Eye (tissue), 1 donor: ENCODE results near the gene ADA.

Experiments used
- DNase-seq: peaks from one replicate; pipeline ENCODE4 v3.0.0-alpha.2; 2015

Gene ADA

DNA sequence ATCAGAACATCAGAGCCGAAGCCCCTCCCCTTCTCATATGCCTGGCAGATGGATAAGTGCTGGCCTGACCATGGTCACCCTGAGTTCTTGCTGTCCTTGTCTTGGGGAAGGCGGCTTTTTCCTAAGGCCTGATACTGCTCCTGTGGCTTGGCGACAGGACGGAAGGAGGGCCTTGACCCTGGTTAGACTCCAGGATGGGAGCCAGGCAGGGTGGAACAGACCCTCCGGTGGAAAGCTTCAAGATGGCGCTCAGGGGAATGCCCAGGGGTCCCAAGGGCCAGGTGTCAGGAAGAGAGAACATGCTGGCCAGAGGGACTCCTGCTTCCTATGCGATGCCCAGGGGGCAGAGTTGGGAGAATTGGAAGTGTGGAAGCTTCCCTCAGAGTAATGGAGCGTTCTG lies 29.6 kb downstream of the ADA start:
- no peak for DNase-seq

DNA sequence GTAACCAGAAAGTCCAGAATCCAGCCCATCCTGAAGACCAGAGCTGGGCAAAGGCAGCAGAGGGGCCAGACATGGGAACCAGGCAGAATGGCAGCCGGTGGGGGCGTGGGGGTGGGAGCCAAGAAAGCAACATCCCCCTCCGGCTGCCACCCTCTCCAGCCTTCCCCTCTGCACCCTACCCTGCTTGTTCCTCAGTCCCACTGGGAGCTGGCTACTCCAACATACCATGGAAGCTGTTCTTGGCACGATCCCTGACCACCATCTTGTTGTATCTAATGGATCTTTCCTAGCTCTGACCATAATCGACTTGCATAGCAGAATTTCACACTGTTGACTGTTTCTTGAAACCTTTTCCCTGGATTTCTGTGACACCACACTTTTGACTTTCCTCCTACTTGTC lies 30.2 kb downstream of the ADA start:
- DNase-seq: no peak

DNA sequence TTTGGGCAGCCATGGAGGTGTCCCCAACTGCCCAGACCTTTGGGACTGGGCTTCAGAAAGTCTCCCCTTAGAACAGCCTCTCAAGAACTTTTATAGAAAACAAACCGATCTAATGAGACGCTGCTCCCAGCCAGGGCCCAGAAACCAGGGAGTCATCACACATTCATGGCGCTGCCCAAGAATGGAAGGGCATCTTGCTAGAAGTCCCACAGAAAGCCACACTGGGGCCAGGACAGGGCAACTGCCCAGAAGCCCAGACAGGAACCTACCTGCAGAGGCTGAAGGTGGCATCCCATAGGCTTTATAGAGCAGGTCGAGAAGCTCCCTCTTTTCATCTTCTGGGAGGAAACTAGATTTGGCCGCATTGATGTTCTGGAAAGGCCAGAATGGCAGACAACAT lies 31.5 kb downstream of the ADA start:
- DNase-seq: no peak

DNA sequence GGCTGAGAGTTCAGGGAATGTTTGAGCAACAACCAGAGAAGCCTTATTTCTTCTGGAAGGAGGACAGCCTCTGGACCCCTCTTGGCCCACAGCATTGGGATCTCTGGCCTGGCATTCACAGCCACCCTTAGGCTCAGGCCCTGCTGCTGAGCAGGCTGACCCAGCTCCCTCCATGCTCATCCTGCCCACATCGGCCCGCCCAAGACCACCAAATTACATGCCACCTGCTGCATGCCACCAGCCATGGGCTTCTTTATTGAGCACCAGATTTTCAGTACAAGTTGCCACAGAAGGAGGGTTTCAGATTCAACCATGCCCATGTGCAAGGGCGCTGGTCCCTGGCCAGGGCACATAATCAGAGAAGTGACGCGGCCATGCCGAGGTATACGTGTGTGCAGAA lies 32.2 kb downstream of the ADA start:
- no peak for DNase-seq

DNA sequence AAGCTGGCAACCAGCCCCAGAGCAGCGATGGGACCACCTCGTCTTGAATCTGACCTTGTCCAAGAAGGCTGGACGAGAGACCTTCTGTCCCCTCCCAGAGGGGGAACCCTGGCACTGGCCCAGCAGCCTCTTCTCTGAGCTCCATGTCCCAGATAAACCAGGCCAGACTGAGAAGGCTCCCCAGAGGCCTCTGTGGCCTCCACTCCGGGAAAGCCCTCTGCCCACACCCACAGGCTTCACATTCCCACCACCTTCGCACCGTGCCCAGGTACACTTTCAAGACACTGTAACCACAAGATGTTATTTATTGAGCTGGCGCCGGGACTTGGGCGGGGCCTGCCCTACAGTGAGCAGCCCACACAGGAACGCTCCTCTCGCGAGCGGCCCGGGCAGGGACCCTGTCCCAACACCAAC lies 33.2 kb downstream of the ADA start:
- DNase-seq: no peak

DNA sequence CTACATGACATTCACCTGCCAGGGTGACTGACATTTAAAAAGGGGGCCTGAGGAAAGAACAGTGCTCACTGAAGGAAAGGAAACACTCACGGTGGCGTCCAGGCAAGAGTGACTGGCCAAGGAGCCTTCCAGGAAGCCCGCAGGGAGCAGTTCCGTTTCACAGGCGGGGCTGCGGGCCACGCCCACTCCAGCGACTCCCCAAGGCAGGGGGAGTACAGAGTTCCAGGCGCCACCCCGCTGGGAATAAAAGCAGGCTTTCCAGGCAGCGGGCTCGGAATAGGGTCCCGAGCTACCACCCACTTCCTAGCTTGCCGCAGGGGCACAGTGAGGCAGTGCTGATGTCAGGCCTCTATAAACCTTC lies 34.9 kb downstream of the ADA start:
- no peak for DNase-seq

DNA sequence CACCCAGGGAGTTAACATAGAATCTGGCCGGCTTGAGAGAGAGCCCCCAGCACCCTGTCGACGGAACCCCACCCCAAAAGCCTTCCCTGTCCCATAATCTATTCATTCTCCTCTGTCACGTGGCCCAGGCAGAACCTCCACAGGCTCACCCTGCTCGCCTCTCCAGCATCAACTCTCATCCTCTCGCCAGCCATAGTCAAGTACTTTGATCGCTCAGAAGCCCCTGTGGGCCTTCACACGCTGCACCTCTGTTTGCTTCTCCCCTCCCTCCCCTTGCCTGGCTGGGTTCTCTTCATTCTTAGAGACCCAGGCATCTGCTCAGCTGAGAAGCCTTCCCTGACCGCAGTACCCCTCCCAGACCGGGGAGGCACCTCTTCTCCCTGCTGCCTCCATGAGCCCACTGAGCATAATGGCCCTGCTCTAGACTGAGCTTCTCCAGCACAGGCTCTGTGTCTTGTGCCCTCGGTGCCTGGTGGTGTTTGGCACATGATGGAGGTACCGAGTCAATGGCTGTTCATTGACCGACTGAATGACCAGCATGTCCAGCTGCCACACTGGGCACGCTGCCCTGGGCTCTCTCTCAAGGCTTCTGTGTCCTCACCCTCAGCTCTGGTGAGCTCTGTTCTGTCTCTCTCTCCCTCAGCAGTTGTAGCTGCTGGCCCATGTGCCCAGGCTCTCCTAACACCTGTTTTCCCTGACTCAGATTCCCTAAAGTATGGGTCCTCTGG lies 35.5 kb downstream of the ADA start:
- no peak for DNase-seq

DNA sequence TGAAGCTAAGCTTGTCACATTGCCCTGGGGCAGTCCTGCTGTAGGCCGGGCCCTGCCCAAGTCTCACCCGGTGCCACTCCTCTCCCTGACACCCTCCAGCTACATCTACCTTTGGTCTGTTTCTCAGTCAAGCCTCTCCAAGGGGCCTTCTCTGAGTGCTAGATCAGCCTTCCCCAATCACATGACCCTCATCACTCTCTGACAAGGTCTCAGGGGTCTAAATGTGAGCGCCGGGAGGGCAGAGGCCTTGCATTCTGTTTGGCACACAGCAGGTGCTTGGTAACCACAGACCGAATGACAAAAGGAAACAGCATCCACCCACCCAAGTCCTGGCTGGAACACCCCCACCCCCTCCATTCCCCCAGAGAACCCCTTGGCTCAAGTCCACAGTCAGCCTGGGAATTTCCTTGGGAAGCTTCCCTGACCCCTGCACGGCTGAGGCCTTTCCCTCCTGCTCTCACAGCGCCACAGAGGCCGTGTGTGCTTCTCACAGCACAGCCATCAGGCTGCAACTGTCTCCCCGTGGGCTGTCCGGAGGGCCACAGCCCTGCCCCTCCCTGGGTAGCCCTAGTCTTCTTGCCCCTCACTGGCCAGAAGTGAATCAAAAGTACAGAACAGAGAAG lies 36.2 kb downstream of the ADA start:
- no peak for DNase-seq

DNA sequence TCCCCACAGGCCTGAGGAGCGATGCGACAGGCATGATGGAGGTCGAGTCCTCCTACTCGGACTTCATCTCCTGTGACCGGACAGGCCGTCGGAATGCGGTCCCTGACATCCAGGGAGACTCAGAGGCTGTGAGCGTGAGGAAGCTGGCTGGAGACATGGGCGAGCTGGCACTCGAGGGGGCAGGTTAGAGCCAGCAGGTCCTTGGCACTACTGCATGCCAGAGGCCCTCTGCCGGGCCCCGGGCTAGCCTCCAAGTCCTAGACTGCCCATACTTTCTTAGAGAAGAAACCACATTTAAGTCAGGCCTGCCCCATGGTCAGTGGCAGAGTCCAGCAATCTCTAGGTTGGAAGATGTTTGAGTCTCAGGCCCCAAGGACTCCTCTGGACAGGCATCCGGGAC lies 37.0 kb downstream of the ADA start:
- no peak for DNase-seq

DNA sequence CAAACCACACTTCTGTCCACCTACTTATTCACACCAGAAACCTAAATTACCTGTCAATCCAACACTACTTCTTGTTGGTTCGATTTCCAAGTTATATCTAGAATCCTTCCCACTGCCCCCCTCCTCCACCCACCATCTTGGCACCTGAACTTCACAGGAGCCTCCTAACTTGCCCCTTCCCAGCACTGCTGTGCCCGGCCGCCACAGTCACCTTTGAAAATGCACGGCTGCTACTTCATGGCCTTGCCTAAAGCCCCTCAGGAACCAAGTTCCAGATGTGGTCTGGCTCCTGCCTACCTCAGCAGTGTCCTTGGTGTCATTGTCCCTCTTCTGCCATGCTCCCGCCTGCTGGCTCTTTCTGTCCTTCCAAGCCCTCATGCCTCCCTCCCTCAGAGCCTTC lies 37.9 kb downstream of the ADA start:
- no peak for DNase-seq

DNA sequence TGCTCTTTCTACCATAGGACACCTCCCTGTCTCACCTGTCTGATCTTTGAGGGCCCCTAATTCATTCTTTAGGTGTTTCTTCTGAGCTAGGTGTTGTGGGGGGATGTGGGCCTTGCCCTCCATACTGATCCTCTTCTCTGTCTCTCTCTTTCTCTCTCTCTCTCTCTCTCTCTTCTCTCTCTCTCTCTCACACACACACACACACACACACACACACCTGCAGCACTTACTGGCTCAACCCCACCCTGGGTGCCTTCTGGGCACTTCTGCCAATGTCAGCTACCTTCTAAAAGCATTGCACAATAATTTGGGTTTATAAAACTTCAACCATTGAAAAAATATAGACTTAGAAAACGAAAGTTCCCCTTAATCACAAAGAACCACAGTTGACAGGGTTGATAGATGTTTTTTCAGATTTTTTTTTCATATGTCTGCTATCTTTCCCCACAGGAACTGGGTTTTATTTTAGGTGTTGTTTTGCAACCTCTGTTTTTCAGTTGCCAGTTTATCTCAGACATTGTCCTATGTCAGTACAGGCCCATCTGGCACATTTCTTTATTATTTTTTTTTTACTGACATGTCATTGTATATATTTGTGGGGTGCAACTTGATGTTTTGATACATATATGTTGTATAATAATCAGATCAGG lies 41.1 kb downstream of the ADA start:
- no peak for DNase-seq

DNA sequence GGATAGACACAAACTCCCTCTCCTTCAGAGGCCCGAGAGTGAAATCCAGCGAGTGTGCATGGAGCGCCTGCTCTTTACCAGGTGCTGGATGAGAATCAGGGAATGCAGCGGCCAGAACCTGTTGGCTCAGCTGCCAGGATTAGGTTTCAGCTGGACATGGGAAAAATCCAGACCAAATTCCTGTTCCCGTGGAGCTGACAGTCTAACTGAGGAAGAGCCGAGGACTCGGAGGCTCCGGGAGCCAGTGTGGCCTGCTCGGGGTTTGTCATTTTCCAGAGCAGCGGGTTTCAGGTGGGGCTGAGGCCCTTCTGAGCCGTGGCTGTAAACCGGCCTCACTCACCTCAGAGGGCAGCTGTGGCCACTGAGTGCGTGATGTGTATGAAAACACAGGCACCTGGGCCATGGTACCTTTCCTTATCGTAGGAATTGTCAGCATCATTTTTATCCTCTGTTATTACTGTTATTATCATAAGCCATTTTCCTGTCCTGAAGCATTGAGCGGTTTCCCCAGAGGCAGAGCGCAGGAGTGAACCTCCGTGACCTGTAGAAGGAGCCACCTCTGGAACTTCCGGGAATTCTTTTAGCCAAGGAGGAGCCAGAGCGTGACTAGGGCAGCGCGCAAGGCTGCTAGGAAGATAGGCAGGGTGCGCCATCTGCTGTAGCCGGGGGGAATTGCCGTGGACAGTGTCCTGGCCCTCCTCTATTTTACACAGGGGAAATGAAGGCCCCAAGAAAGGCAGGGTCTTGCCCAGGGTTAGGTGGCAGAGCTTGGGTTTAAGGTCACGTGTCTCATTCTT lies 41.8 kb downstream of the ADA start:
- DNase-seq: peak; percentile 95

DNA sequence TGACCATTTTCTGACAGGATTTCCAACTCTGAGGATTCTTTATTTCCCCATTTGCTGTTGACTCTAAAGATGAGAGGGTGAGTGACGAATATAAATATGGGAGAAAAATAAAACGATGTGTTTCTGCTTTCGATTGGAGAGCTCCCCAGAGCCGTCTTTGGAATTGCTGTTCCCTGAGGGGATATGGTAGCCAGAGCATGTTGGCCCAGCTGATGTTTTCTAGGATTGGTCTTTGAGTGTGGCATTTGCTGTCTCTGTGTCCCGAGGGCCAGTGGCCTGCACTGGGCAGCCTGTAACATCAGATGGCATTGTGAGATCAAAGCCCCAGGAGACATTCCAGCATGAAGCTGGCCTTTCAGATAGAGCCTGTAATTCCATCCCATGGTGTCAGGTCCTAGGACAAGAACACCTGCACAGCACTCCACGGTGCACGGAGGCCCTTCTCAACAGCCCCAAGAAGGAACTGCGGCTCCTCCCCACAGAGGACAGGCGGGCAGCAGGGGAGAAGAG lies 42.4 kb downstream of the ADA start:
- DNase-seq: peak; percentile 15

DNA sequence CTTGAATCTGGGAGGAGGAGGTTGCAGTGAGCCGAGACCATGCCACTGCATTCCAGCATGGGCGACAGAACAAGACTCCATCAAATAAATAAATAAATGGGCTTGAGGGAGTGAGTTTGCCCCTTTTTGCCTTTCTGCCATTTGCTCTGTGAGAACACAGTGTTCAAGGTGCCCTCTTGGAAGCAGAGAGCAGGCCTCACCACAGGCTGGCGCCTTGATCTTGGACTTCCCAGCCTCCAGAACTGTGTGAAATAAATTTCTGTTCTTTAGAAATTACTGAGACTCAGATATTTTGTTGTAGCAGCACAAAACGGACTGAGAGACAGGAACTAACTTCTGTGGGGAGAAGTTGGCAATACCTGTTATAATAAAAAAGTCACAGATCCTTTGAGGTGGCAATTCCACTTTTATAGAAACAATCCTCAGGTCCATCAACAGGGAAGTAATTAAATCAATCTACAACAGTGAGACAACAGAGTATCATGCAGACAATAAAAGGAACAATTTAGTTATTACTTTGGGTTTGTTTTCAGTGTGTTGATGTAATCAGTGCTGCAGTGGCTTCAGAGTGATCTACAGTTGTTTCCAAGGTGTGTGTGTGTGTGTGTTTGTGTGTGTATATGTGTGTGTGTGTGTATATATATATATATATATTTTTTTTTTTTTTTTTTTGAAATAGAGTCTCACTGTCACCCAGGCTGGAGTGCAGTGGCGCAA lies 44.6 kb downstream of the ADA start:
- DNase-seq: no peak

DNA sequence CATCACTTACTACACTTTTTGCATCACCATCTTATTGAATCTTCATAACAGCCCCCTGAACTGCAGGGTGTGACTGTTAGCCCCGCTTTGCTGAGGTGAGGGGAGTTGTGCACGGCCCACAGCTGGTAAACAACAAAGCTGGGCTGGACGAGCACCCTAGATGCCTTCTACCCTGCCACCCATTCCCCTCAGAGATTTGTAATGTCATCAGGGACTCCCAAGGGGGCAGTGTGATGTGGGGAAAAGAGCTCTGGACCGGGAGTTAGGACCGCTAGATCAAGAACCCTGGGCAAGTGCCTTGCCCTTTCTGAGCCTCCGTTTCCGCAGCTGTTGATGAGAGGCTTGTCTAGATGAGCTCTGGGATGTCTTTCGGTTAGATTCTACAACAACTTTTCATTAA lies 48.2 kb downstream of the ADA start:
- no peak for DNase-seq

DNA sequence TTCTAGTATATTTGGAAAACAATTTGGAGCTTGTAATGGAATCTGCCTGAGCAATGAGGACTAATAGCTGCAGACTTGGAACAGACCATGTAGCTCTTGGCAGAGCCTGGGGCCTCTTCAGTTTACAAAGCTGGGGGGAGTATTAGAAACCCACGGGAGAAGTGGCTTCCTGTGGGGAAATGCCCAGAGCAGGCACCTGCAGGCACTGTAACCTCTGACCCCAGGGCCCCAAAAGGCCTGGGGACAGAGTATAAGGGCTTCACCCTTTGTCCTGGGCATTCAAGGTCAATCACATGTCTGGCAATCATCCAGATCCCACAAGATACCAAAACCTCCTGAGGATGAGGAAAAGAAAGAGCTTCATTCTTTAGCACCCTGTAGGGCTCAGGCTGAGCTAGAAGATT lies 49.7 kb downstream of the ADA start:
- DNase-seq: peak; percentile 72

DNA sequence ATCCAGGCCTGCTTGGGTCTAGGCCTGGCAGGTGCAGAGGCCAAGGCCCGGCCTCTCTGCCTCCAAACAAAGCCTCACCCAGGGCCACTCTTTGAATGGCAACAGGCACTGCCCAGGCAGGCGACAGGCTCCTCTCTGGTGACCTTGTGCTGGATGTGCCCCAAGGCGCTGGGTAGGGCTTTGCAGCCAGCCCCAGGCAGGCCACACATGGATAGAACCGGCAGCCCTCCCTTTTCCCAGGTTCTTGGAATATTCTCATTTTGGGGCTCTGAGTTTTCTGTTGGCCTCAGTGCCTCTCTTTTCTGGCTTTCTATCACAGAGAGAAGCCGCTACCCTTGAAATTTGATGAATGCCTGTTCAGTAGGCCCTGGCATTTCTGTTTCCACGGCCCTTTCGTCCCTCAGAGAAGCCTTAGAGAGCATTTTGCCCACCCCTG lies 50.2 kb downstream of the ADA start:
- DNase-seq: peak; percentile 43

DNA sequence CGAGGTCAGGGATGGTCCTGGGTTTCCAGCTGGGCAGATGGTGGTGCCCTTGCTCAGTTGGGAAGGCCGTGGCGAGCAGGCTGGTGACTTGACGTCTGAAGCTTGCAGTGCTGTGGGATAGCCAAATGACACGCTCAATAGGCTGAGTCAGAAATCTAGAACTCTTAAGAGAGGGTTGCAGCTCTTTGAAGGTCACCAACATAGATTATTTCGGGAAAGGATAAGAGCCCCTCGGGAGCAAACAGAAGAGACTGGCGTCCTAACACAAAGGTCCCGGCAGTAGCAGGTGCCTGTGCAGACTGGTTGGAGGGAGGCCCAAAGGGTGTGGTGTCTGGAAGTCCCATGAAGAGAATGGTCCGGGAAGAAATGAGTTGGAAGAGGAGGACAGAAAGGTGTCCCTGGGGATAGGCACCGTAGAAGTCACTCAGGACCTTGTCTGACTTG lies 50.7 kb downstream of the ADA start:
- no peak for DNase-seq

DNA sequence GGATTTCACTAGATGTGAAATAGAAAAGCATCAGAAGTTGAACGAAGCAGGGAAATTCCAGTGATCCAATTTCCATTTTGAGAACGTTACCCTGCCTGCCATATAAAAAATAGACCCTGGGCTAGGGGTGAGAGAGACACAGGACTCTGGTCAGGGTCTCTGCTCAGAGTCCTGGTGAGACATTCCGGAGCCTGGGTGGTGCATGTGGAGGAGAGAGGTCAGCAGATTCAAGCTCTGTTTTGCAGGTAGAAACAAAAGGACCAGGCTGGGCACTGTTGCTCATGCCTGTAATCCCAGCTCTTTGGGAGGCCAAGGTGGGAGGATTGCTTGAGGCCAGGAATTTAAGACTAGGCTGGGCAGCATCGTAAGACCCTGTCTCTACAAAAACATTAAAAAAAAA lies 51.2 kb downstream of the ADA start:
- DNase-seq: no peak

DNA sequence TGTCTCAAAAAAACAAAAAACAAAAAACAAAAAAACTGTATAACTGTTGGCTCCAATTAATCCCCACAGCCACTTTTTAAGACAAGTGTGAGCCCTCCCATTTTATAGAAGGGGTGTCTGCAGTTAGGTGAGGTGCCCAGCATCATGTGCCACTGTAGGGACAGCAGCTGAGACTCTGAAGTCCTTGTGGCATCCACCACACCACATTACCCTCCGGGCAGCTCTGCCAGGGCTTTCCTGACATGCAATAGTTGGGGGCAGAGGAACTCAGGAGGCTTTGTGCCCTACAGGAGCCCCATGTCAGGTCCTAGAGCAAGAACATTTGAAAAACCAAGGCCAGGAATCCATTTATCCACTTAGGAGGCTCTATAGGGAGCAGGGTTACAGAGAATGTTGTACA lies 51.8 kb downstream of the ADA start:
- DNase-seq: no peak

DNA sequence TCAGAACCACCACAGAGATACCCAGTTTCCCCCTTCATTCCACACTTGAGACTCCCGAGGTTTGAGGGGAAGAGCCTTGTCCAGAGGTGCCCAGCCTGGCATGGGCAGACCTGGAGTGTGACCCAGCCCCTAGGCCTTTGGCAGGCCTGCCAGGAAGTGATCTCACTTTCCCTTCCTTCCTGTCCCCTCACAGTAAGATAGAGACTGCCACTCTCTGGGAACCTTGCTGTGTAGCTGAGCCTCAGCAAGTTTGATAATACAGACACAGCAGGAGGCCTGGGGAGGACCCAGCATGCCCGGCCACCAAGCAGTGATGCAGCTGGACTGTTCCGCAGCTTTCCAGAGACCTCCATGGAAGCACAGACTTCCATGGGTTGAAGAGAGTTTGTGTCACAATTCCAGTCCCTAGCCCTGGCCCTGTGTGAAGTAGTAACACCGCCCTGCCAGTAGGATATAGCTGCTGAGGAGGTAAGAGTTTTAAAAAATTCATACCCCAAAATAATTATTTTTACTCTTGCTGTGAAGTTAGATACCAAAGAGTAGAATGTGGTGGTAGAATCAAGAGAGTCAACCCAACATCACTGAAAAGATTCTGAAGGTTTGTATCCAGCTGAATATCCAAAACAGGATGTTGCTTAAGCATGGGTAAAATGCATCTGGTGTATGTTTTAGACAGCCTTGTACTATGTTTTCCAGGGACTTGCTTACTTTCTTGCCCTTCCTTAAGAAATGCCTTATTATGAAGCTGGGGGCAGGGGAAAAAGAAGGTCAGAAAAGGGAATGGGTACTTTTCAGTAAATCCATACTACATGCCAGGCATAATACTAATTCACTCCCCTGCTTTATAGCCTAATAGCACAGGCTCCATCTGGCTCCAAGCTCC lies 52.8 kb downstream of the ADA start:
- DNase-seq: no peak

DNA sequence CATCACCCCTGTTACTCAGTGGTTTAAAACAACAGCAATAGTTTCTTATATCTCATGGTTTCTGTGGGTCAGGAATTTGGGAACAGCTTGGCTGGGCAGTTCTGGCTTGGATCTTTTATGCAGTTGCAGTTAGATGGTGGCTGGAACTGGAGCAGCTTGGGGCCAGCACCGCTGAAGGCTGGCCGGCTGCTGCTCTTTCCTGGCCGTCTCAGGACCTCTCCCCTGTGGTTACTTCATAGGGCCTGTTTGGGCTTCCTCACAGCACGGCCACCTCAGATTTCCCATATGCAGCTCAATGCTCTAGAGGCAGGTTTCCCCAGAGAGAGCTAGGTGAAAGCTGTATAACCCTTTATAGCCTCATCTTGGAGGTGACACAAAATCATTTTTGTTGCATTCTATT lies 53.6 kb downstream of the ADA start:
- no peak for DNase-seq
